ENCODE data around the gene MMP25.

GRCh38 chr16:3056336-3057180 lies 10.2 kb downstream of the MMP25 start:
- TF ChIP-seq CTCF (IDR thresholded peaks at IDR 0.05) (no peak), POLR2A (IDR thresholded peaks at IDR 0.05) (no peak)

Measured in lower leg skin (tissue), 3 donors.